Lung (tissue), 12 donors: ENCODE data around the gene TNPO1. TPM values are rescaled to one million over a fixed set of nuclear protein-coding genes. Genes with fewer than 3 reads are reported as not detected.
A peak's percentile ranks its signal among the peaks of the same experiment; 100 is the strongest.

ENCODE experiments used
- ATAC-seq: fragments of 200-7000 bp; cut with Tn5 transposase; one replicate; pipeline ENCODE4 v1.9.1; 2020; ENCODE audit warnings: moderate number of reproducible peaks; ENCODE audit not compliant: insufficient read depth, low FRiP score
- DNase-seq, 3 donors: peaks; one replicate each; pipeline ENCODE4 v3.0.0-alpha.2; 2013 to 2017
- H3K27ac ChIP-seq, 2 donors: one replicate each; pipeline ENCODE4 v1.5.1; 2013; ENCODE audit warnings: mild to moderate bottlenecking in 2 of 2, moderate library complexity in 2 of 2, control low read depth in 1 of 2, inconsistent platforms in 1 of 2, low read depth in 1 of 2, low read length in 1 of 2
- H3K27me3 ChIP-seq, 3 donors: one replicate each; pipeline ENCODE4 v1.5.1; 2013; ENCODE audit warnings: low read length in 2 of 3; ENCODE audit not compliant: control insufficient read depth in 3 of 3, insufficient read depth in 3 of 3
- H3K36me3 ChIP-seq, 4 donors: one replicate each; pipeline ENCODE4 v1.5.1; 2013; ENCODE audit warnings: low read length in 4 of 4, mild to moderate bottlenecking in 1 of 4, moderate library complexity in 1 of 4; ENCODE audit not compliant: control insufficient read depth in 4 of 4, insufficient read depth in 4 of 4
- H3K4me1 ChIP-seq, 5 donors: one replicate each; pipeline ENCODE4 v1.5.1; 2013; ENCODE audit warnings: low read length in 5 of 5, mild to moderate bottlenecking in 2 of 5, moderate library complexity in 1 of 5; ENCODE audit not compliant: control insufficient read depth in 5 of 5, insufficient read depth in 5 of 5
- H3K4me3 ChIP-seq: one replicate; pipeline ENCODE4 v1.5.1; 2013; ENCODE audit warnings: mild to moderate bottlenecking, control low read depth, moderate library complexity
- H3K9ac ChIP-seq, 2 donors: one replicate each; pipeline ENCODE4 v1.5.1; 2013; ENCODE audit warnings: low read length in 2 of 2, control low read depth in 1 of 2; ENCODE audit not compliant: insufficient read depth in 1 of 2
- H3K9me3 ChIP-seq, 4 donors: one replicate each; pipeline ENCODE4 v1.5.1; 2013; ENCODE audit warnings: low read length in 3 of 4, mild to moderate bottlenecking in 1 of 4, moderate library complexity in 1 of 4; ENCODE audit not compliant: control insufficient read depth in 4 of 4, insufficient read depth in 3 of 4
- CTCF ChIP-seq: IDR thresholded peaks from 2 replicates; pipeline ENCODE4 v1.5.1; 2012; ENCODE audit warnings: mild to moderate bottlenecking; ENCODE audit errors: control extremely low read depth, extremely low read depth
- WGBS, 2 donors: extraction: QIAGEN DNeasy Blood & Tissue Kit; methylation state at CpG; one replicate each; pipeline ENCODE4 v1.1.7; 2013; 5-methylcytosine and 5-hydroxymethylcytosine counted together
- polyA plus RNA-seq, 2 donors: library from polyadenylated mRNA; stranded (reverse); fragments of 200-250 nt; gene quantifications; one replicate each; pipeline ENCODE4 v1.2.1, GENCODE V29; 2013
- total RNA-seq, 2 donors: library from RNA; depleted of rRNA in 1 of 2; stranded (reverse); fragments of >200 nt in 1 of 2; gene quantifications; one replicate each; pipeline ENCODE4 v1.2.1, GENCODE V29; 2014 to 2021
- donor health status: control.
- donor health status: control.
- donor health status: Bipolar disorder and iron deficiency.
- donor health status: healthy.
- donor health status: DM: yes; HTN: yes; CAD: no.

TNPO1 gene
- total and polyA plus RNA-seq, 4 donors: 9.4 to 122 (median 50.8) TPM

DNA sequence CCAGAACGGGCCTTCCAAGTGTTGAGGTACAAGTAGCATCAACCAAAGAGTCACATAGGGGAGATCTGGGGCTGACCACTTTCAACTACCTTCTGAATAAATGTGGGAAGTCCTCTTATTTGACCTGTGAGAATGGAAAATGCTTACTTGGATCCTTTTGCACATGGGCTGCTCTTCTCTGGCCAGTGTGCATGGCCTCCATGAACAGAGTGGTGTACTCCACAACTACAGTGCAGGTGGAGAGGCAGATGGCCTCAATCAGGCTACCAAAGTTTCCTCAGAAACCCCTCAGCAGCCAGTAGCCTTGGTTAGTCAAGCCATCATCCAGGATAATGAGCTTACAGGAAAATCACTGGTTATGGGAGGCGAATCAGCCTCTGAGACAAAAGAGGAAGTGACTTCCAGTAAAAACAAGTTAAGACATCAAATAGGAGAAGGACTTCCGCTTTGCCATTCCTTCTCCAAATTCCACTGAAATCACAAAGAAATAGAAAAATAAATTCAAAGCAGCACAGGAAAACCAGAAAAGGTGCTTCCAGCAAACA lies 121.1 kb downstream of the TNPO1 start:
- TF ChIP-seq CTCF: no peak
- DNase-seq: no peak
- no peak overlapping the region for H3K9ac ChIP-seq
- ATAC-seq: peak; percentile 11
- no peak overlapping the region for H3K4me3 ChIP-seq
- H3K27ac ChIP-seq: no peak overlapping the region
- no peaks in the 10 kb centered on the region for H3K36me3 ChIP-seq
- H3K9me3 ChIP-seq: no peaks in the 10 kb centered on the region
- 50 to 76% methylated on average over 3 of the region's 3 CpGs for WGBS, 2 donors
- H3K4me1 ChIP-seq: peaks cover 0 to 3% (median 0%) of the 10 kb centered on the region in 5 donors
- H3K27me3 ChIP-seq: no peaks in the 10 kb centered on the region

- Histone ChIP-seq H3K4me3 (no peak overlapping the region), H3K27me3 (no peaks in the 10 kb centered on the region), H3K9ac (no peak overlapping the region), H3K9me3 (no peaks in the 10 kb centered on the region), H3K27ac (no peak overlapping the region), H3K4me1 (peaks cover 0 to 3% (median 0%) of the 10 kb centered on the region in 5 donors), H3K36me3 (no peaks in the 10 kb centered on the region)
- ATAC-seq (no peak), DNase-seq (peak in 1 of 3 donors; percentile 12)
- WGBS, 2 donors: 17 to 20% methylated on average over 1 of the region's 1 CpG
- TF ChIP-seq CTCF: no peak
Measured at GRCh38 chr5:72938206-72938605, 121.7 kb downstream of the TNPO1 start.

DNA sequence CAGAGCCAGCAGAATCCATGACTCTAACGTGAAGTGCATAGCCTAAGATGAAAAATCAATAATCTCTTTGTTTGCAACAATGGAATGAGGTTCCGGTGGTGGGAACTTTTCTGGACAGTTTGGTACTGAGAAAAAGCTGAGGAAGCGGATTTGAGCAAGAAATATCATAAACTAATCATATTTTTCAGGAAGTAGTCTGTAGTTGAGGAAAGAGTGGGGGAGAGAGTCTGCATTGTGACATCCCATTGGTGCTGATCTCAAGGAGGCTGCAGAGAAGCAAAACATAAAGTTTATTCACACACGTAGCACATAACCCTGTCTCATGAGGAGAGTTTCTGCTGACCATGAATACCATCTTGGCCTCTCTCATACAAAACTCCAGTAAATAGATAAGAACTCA lies 123.6 kb downstream of the TNPO1 start:
- Histone ChIP-seq H3K27me3 (no peaks in the 10 kb centered on the region), H3K4me3 (no peak overlapping the region), H3K27ac (no peak overlapping the region), H3K4me1 (peaks cover 0 to 3% (median 0%) of the 10 kb centered on the region in 5 donors), H3K36me3 (no peaks in the 10 kb centered on the region), H3K9me3 (no peaks in the 10 kb centered on the region), H3K9ac (no peak overlapping the region)
- no peak for TF ChIP-seq CTCF
- 27 to 43% methylated on average over 4 of the region's 4 CpGs for WGBS, 2 donors
- ATAC-seq (no peak), DNase-seq (peak in 1 of 3 donors; percentile 25)

DNA sequence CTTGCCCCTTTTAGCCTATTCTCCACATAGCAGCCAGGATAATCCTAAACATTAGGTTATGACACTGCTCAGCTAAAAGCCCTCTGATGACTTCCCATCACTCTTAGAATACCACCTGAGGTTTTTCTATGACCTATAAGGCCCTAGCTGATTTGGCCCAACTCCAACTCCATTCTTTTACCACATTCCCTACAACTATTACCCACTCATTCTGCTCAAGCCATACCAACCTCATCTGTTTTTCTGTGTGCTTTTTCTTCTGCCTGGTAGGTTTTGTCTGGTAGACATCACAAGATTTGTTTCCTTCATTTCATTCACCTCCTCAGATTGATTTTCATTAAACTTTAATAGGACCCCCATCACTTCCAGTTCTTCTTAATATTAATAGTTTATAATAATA lies 126.8 kb downstream of the TNPO1 start:
- Histone ChIP-seq H3K27me3 (no peaks in the 10 kb centered on the region), H3K9ac (no peak overlapping the region), H3K36me3 (no peaks in the 10 kb centered on the region), H3K27ac (no peak overlapping the region), H3K4me1 (no peaks in the 10 kb centered on the region), H3K9me3 (no peaks in the 10 kb centered on the region), H3K4me3 (no peak overlapping the region)
- no peak for ATAC-seq
- DNase-seq: no peak
- no peak for TF ChIP-seq CTCF
